A673 (cell line): ENCODE results near the gene LMBRD1.

Experiments
- EZH2 ChIP-seq: fragments of 200-600 bp; sonication (generic); IDR thresholded peaks from 2 replicates; pipeline ENCODE4 v1.6.1; 2017; ENCODE audit warnings: borderline replicate concordance, low read depth, mild to moderate bottlenecking, mixed read lengths, antibody characterized with exemption, low read length; ENCODE audit not compliant: poor library complexity, severe bottlenecking
- TF ChIP-seq, protein P1 (sequence below): fragments of 300-800, 200-600 bp; sonication (generic); conservative IDR thresholded peaks from 2 replicates; pipeline ENCODE4 v1.5.1; 2017; ENCODE audit warnings: low read depth, mild to moderate bottlenecking, antibody characterized with exemption, low read length, moderate library complexity, mixed read lengths

DNA sequence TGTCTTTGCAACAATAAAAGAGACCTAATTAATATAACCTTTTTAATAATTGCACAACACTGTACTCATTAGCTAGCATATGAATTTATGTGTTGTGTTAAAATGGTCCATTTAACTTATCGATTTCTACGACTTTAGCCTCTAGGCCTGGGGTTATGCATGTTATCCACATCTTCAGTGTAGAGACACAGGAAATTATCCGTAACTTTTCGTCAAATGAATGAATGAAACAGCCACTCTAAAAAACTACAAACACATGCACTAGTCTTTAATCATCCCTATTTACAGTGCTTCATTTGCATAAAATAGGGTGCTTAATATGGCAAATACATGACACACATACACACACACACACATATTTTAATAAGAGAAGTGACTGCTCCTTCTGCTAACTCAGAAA, 22.3 kb upstream of the LMBRD1 start:
- TF ChIP-seq, protein P1, sequence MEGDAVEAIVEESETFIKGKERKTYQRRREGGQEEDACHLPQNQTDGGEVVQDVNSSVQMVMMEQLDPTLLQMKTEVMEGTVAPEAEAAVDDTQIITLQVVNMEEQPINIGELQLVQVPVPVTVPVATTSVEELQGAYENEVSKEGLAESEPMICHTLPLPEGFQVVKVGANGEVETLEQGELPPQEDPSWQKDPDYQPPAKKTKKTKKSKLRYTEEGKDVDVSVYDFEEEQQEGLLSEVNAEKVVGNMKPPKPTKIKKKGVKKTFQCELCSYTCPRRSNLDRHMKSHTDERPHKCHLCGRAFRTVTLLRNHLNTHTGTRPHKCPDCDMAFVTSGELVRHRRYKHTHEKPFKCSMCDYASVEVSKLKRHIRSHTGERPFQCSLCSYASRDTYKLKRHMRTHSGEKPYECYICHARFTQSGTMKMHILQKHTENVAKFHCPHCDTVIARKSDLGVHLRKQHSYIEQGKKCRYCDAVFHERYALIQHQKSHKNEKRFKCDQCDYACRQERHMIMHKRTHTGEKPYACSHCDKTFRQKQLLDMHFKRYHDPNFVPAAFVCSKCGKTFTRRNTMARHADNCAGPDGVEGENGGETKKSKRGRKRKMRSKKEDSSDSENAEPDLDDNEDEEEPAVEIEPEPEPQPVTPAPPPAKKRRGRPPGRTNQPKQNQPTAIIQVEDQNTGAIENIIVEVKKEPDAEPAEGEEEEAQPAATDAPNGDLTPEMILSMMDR: no peak
- no peak for TF ChIP-seq EZH2
